H1 (cell line): ENCODE results near the gene SF3B2. TPM values are rescaled to one million over a fixed set of nuclear protein-coding genes. Genes with fewer than 3 reads are reported as not detected.

Source experiments
- CTCF ChIA-PET: fragments of 300-600 bp; sonication (Branson Sonifier 250); formaldehyde crosslinking; loops from one replicate; lab custom pipeline; 2021; ENCODE audit not compliant: partially characterized antibody; lab: Charles Lee
- POLR2A ChIA-PET: fragments of 300-600 bp; sonication (Branson Sonifier 250); formaldehyde crosslinking; loops from one replicate; lab custom pipeline; 2021; ENCODE audit warnings: inconsistent platforms; ENCODE audit not compliant: partially characterized antibody; lab: Charles Lee
- DNase-seq, 2 experiments: peaks; one replicate each; pipeline versions ENCODE4 v3.0.0 to v3.0.0-alpha.2; 2010 to 2022; ENCODE audit warnings: low spot score in 2 of 2, low read depth in 1 of 2, mixed read lengths in 1 of 2
- FAIRE-seq: peaks from 2 replicates; lab custom pipeline; 2011; peaks lifted over from hg19 to GRCh38; lab: Jason Lieb, UNC
- H2AFZ ChIP-seq: 2 replicates; pipeline ENCODE4 v1.8.1; 2012; ENCODE audit warnings: low read length, inconsistent platforms
- H2AK5ac ChIP-seq: 2 replicates; pipeline ENCODE4 v1.6.1; 2013; ENCODE audit warnings: low read depth, low read length
- H2BK120ac ChIP-seq: replicated peaks from 2 replicates; pipeline ENCODE3; 2013; ENCODE audit warnings: low read depth, low read length, inconsistent platforms
- H2BK12ac ChIP-seq: 2 replicates; pipeline ENCODE4 v1.6.1; 2013; ENCODE audit warnings: low read depth, low read length
- H2BK15ac ChIP-seq: 2 replicates; pipeline ENCODE4 v1.6.1; 2013; ENCODE audit warnings: low read length
- H2BK20ac ChIP-seq: 2 replicates; pipeline ENCODE4 v1.6.1; 2013; ENCODE audit warnings: low read length
- H2BK5ac ChIP-seq: 2 replicates; pipeline ENCODE4 v1.6.1; 2013; ENCODE audit warnings: low read depth, low read length
- H3K14ac ChIP-seq: 2 replicates; pipeline ENCODE4 v1.6.1; 2013; ENCODE audit warnings: inconsistent platforms; ENCODE audit not compliant: insufficient read length
- H3K18ac ChIP-seq: 2 replicates; pipeline ENCODE4 v1.6.1; 2013; ENCODE audit warnings: low read length; ENCODE audit errors: extremely low read depth
- H3K23ac ChIP-seq: 2 replicates; pipeline ENCODE4 v1.6.1; 2013; ENCODE audit warnings: inconsistent platforms; ENCODE audit not compliant: insufficient read length
- H3K23me2 ChIP-seq: 2 replicates; pipeline ENCODE4 v1.6.1; 2013; ENCODE audit warnings: low read depth, low read length
- H3K27ac ChIP-seq: 2 replicates; pipeline ENCODE4 v1.6.1; 2011; ENCODE audit warnings: low read depth, low read length, inconsistent platforms
- H3K27me3 ChIP-seq, 4 experiments: replicated peaks in 1 of 4; 1 replicate in 1 of 4; 2 replicates in 3 of 4; pipeline versions ENCODE4 v1.6.1 to v1.8.1; 2011 to 2013; ENCODE audit warnings: low read length in 3 of 4, mild to moderate bottlenecking in 3 of 4, inconsistent platforms in 2 of 4, mixed read lengths in 2 of 4, moderate library complexity in 1 of 4; ENCODE audit not compliant: control insufficient read depth in 3 of 4, insufficient read depth in 3 of 4; ENCODE audit errors: extremely low read depth in 1 of 4
- H3K36me3 ChIP-seq, 4 experiments: 2 replicates each; pipeline versions ENCODE4 v1.6.1 to v1.8.1; 2011 to 2013; ENCODE audit warnings: mild to moderate bottlenecking in 4 of 4, low read length in 3 of 4, moderate library complexity in 2 of 4, control low read depth in 1 of 4, inconsistent platforms in 1 of 4; ENCODE audit not compliant: insufficient read depth in 4 of 4, control insufficient read depth in 2 of 4
- H3K4ac ChIP-seq: replicated peaks from 2 replicates; pipeline ENCODE3; 2013; ENCODE audit warnings: low read length, low read depth, mixed read lengths, inconsistent platforms; ENCODE audit not compliant: insufficient read length
- H3K4me1 ChIP-seq, 4 experiments: replicated peaks in 1 of 4; 1 replicate in 1 of 4; 2 replicates in 3 of 4; pipeline versions ENCODE4 v1.6.1 to v1.8.1; 2011 to 2013; ENCODE audit warnings: low read length in 3 of 4, inconsistent platforms in 2 of 4, mixed read lengths in 1 of 4; ENCODE audit not compliant: insufficient read depth in 4 of 4, control insufficient read depth in 3 of 4
- H3K4me2 ChIP-seq, 2 experiments: 2 replicates each; pipeline versions ENCODE4 v1.6.1 to v1.8.1; 2011 to 2013; ENCODE audit warnings: low read depth in 2 of 2, low read length in 2 of 2, control low read depth in 1 of 2, inconsistent platforms in 1 of 2, mild to moderate bottlenecking in 1 of 2; ENCODE audit not compliant: insufficient read depth in 1 of 2
- H3K4me3 ChIP-seq, 4 experiments: fragments of 200-600, 300-600 bp in 1 of 4; sonication (generic), shearing (Covaris generic), sonication (Bioruptor Twin) in 1 of 4; 2 replicates each; pipeline versions ENCODE4 v1.5.1 to v1.8.1; 2011 to 2016; ENCODE audit warnings: low read length in 4 of 4, low read depth in 3 of 4, control low read depth in 2 of 4, inconsistent platforms in 2 of 4, mild to moderate bottlenecking in 2 of 4, mixed read lengths in 1 of 4, moderate library complexity in 1 of 4; ENCODE audit not compliant: insufficient read depth in 2 of 4; ENCODE audit errors: extremely low read depth in 1 of 4
- H3K56ac ChIP-seq: replicated peaks from 2 replicates; pipeline ENCODE3; 2013; ENCODE audit warnings: low read depth, mild to moderate bottlenecking, mixed read lengths, low read length, inconsistent platforms; ENCODE audit not compliant: insufficient read length
- H3K79me1 ChIP-seq: 2 replicates; pipeline ENCODE4 v1.6.1; 2013; ENCODE audit warnings: low read depth, low read length, control low read depth
- H3K79me2 ChIP-seq, 2 experiments: 2 replicates each; pipeline versions ENCODE4 v1.6.1 to v1.8.1; 2012 to 2013; ENCODE audit warnings: low read length in 2 of 2, mild to moderate bottlenecking in 2 of 2, inconsistent platforms in 1 of 2; ENCODE audit not compliant: insufficient read depth in 2 of 2, control insufficient read depth in 1 of 2
- H3K9ac ChIP-seq, 4 experiments: replicated peaks in 1 of 4; 1 replicate in 1 of 4; 2 replicates in 3 of 4; pipeline versions ENCODE4 v1.6.1 to v1.8.1; 2011 to 2013; ENCODE audit warnings: low read depth in 3 of 4, low read length in 3 of 4, control low read depth in 2 of 4, mild to moderate bottlenecking in 2 of 4, moderate library complexity in 2 of 4, inconsistent platforms in 1 of 4; ENCODE audit errors: extremely low read depth in 1 of 4
- H3K9me3 ChIP-seq, 2 experiments: 2 replicates each; pipeline versions ENCODE4 v1.6.1 to v1.8.1; 2012 to 2013; ENCODE audit warnings: mild to moderate bottlenecking in 2 of 2, moderate library complexity in 2 of 2, control low read depth in 1 of 2, inconsistent platforms in 1 of 2, low read depth in 1 of 2, low read length in 1 of 2, mixed read lengths in 1 of 2; ENCODE audit not compliant: insufficient read depth in 2 of 2
- H4K20me1 ChIP-seq, 2 experiments: replicated peaks in 1 of 2; 2 replicates each; pipeline versions ENCODE3 to v1.8.1; 2011 to 2013; ENCODE audit warnings: inconsistent platforms in 2 of 2, low read length in 2 of 2, mild to moderate bottlenecking in 1 of 2; ENCODE audit not compliant: insufficient read depth in 2 of 2, control insufficient read depth in 1 of 2
- H4K5ac ChIP-seq: 2 replicates; pipeline ENCODE4 v1.6.1; 2013; ENCODE audit warnings: low read length, low read depth, mixed read lengths, inconsistent platforms; ENCODE audit not compliant: insufficient read length
- H4K8ac ChIP-seq: 2 replicates; pipeline ENCODE4 v1.8.0; 2013; ENCODE audit warnings: mild to moderate bottlenecking, moderate library complexity, low read length, inconsistent platforms; ENCODE audit not compliant: insufficient read depth; ENCODE audit errors: extremely low read depth
- H4K91ac ChIP-seq: replicated peaks from 2 replicates; pipeline ENCODE3; 2013; ENCODE audit warnings: low read length, mixed read lengths, inconsistent platforms; ENCODE audit not compliant: insufficient read length
- BACH1 ChIP-seq: IDR thresholded peaks from 2 replicates; pipeline ENCODE4 v1.6.1; 2012; ENCODE audit warnings: low read length, improper control_type of control experiment
- CREB1 ChIP-seq: IDR thresholded peaks from 2 replicates; pipeline ENCODE4 v1.6.1; 2012; ENCODE audit warnings: inconsistent platforms
- CTCF ChIP-seq, 3 experiments: IDR thresholded peaks; 1 replicate in 2 of 3; 2 replicates in 1 of 3; pipeline versions ENCODE4 v1.5.1 to v1.6.1; 2011; ENCODE audit warnings: low read length in 3 of 3, mild to moderate bottlenecking in 3 of 3, inconsistent platforms in 2 of 3, low read depth in 1 of 3, moderate library complexity in 1 of 3; ENCODE audit not compliant: insufficient read depth in 1 of 3; ENCODE audit errors: control extremely low read depth in 1 of 3
- GABPA ChIP-seq: IDR thresholded peaks from 2 replicates; pipeline ENCODE4 v1.6.1; 2011; ENCODE audit warnings: mild to moderate bottlenecking, low read length, moderate library complexity, borderline replicate concordance; ENCODE audit not compliant: insufficient read depth
- MAFK ChIP-seq: IDR thresholded peaks from 2 replicates; pipeline ENCODE4 v1.6.1; 2012; ENCODE audit warnings: low read depth, mild to moderate bottlenecking, improper control_type of control experiment, low read length
- POLR2AphosphoS5 ChIP-seq: IDR thresholded peaks from 2 replicates; pipeline ENCODE4 v1.6.1; 2011; ENCODE audit warnings: low read depth, low read length
- RXRA ChIP-seq: IDR thresholded peaks from 2 replicates; pipeline ENCODE4 v1.6.1; 2011; ENCODE audit warnings: low read depth, mild to moderate bottlenecking, low read length, moderate library complexity; ENCODE audit not compliant: insufficient read depth
- SP4 ChIP-seq: IDR thresholded peaks from 2 replicates; pipeline ENCODE4 v1.6.1; 2012; ENCODE audit warnings: low read length, inconsistent platforms
- TAF1 ChIP-seq: IDR thresholded peaks from 2 replicates; pipeline ENCODE4 v1.6.1; 2011; ENCODE audit warnings: mild to moderate bottlenecking, low read depth, low read length
- TCF12 ChIP-seq: IDR thresholded peaks from 2 replicates; pipeline ENCODE4 v1.6.1; 2011; ENCODE audit warnings: low read depth, mild to moderate bottlenecking, low read length
- YY1 ChIP-seq: IDR thresholded peaks from 2 replicates; pipeline ENCODE4 v1.6.1; 2011; ENCODE audit warnings: low read depth, mild to moderate bottlenecking, low read length
- whole genome bisulfite sequencing, 2 experiments: shearing (Covaris generic) in 1 of 2; methylation state at CpG; one replicate each; pipeline versions ENCODE4 v1.1.6 to v1.1.7; 2013 to 2015; ENCODE audit warnings: low lambda C conversion rate in 2 of 2, mixed read lengths in 2 of 2, inconsistent platforms in 1 of 2, low coverage in 1 of 2, missing lambda C conversion rate in 1 of 2; ENCODE audit not compliant: insufficient replicate concordance in 2 of 2, insufficient coverage in 1 of 2, insufficient read length in 1 of 2; ENCODE audit errors: extremely low coverage in 1 of 2, missing lambda C conversion rate in 1 of 2; 5-methylcytosine and 5-hydroxymethylcytosine counted together
- polyA plus RNA-seq, 7 experiments: library from polyadenylated mRNA; depleted of rRNA in 3 of 7; stranded (reverse) in 5 of 7; unstranded in 2 of 7; fragments of >200 nt in 5 of 7; fragments of 200-250 nt in 2 of 7; gene quantifications; 1 replicate in 5 of 7; 2 replicates in 1 of 7; 4 replicates in 1 of 7; pipeline versions ENCODE4 v1.2.1 to v1.2.3, GENCODE V29; 2011 to 2013; ENCODE audit warnings: missing spikeins in 2 of 7, mixed read lengths in 2 of 7
- total RNA-seq: library from RNA; stranded (reverse); fragmentation: NEBNext Ultra II Directional; extraction: Animal tissue kit (Norgen Biotek cat#: 25700); gene quantifications from 2 replicates; pipeline ENCODE4 v1.2.1, GENCODE V29; 2021

The SF3B2 gene
- total and polyA plus RNA-seq, 2 of the 8 experiments (the other 6 are each of a cell fraction or from before 2014, with no cell fraction given) = 182 to 237 TPM

- FAIRE-seq = peak; percentile 69
- Histone ChIP-seq H3K56ac (no peak overlapping the region), H3K4me2 (0 out of 4 replicates have a peak overlapping the region, but pooled peaks of 1 of the 2 experiments have one; percentile 50), H3K4me3 (no peak overlapping the region), H3K79me1 (peaks cover 9% of the 10 kb centered on the region), H2BK120ac (no peak overlapping the region), H3K14ac (no peak overlapping the region), H2AFZ (no peak overlapping the region), H4K20me1 (peaks cover 0 to 4% of the 10 kb centered on the region in 2 experiments), H2BK20ac (no peak overlapping the region), H3K9me3 (peaks cover 0 to 10% of the 10 kb centered on the region in 2 experiments; a peak in 1 of 4 replicates), H3K18ac (peak overlapping the region; percentile 75), H3K9ac (no peak overlapping the region), H4K8ac (no peak overlapping the region), H3K4ac (no peak overlapping the region), H2BK5ac (no peak overlapping the region), H3K23ac (no peak overlapping the region), H3K4me1 (peaks cover 0 to 21% (median 14%) of the 10 kb centered on the region in 4 experiments; a peak in 6 of 7 replicates), H3K27ac (no peak overlapping the region), H4K5ac (no peak overlapping the region), H3K36me3 (peaks cover 0 to 17% (median 8%) of the 10 kb centered on the region in 4 experiments; a peak in 5 of 8 replicates), H2BK15ac (peak overlapping the region; percentile 92; the same call in 1 of the 2 replicates), H3K27me3 (no peaks in the 10 kb centered on the region), H2BK12ac (peak overlapping the region; percentile 60; the same call in 1 of the 2 replicates), H4K91ac (no peak overlapping the region), H2AK5ac (peak overlapping the region; percentile 67; the same call in 1 of the 2 replicates), H3K23me2 (peaks cover 6% of the 10 kb centered on the region; the same call in 1 of the 2 replicates), H3K79me2 (peaks cover 0 to 13% of the 10 kb centered on the region in 2 experiments; a peak in 1 of 4 replicates)
- WGBS, 2 experiments = 37% methylated on average over 10 of the region's 11 CpGs; no CpG with 5 or more reads in 1 of the 2 experiments
- POLR2A ChIA-PET = interaction anchor here (0.6 to 1.6 kb wide), 11 partner anchors 9 to 325 kb away, joined by 3 to 8 read pairs (median 3); partner anchors contain the start of gene CST6
- CTCF ChIA-PET = interaction anchor here (0.6 to 5.7 kb wide), 36 partner anchors 8 to 267 kb away, joined by 3 to 39 read pairs (median 4); partner anchors contain the start of genes BANF1, CATSPER1, CCDC85B and CST6
- peak; percentile 67 to 95 for DNase-seq
- no peak for TF ChIP-seq TAF1
- peak; percentile 37; the same call in 1 of the 2 replicates for TF ChIP-seq GABPA
- peak; percentile 64; the same call in 1 of the 2 replicates for TF ChIP-seq TCF12
- no peak for TF ChIP-seq CREB1
- no peak for TF ChIP-seq MAFK
- TF ChIP-seq POLR2AphosphoS5 = no peak
- TF ChIP-seq RXRA = peak; percentile 47; the same call in 1 of the 2 replicates
- no peak for TF ChIP-seq BACH1
- TF ChIP-seq YY1 = peak; percentile 76
- peak; percentile 95 to 97 (median 96) for TF ChIP-seq CTCF (IDR thresholded peaks at IDR 0.05; ENCODE audit: control extremely low read depth in 1 of 3, insufficient read depth in 1 of 3, low read depth in 1 of 3, low read length in 3 of 3)
- TF ChIP-seq SP4 = peak; percentile 72; the same call in 1 of the 2 replicates
Observed at GRCh38 chr11:66045177-66045639, 7.0 kb upstream of the SF3B2 start.
